ENCODE results near the gene UPF2.
"Not testable (repeated sequence)": the region's sequence is repeated elsewhere in the genome, so short reads cannot be mapped to it uniquely, and the experiment has no call there.

DNA sequence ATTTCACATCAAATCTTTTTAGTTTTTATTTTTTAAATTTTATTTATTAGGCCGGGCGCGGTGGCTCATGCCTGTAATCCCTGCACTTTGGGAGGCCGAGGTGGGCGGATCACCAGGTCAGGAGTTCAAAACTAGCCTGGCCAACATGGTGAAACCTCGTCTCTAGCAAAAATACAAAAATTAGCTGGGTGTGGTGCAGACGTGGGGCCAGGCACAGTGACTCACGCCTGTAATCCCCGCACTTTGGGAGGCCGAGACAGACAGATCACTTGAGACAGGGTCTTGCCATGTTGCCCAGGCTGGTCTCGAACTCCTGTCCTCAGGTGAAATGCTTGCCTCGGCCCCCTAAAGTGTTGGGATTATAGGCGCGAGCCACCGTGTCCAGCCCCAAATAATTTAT is 28.8 kb upstream of the UPF2 start:
- TF ChIP-seq POLR2A (IDR thresholded peaks at IDR 0.05; ENCODE audit: low read depth, low read length); TAF1 (IDR thresholded peaks at IDR 0.05; ENCODE audit: borderline replicate concordance, low read depth, low read length); POLR2AphosphoS5 (IDR thresholded peaks at IDR 0.05; ENCODE audit: low read depth, low read length): not testable (repeated sequence)

All from GM12892 (cell line).